ENCODE measurements around the gene KYNU.
"Not testable (repeated sequence)": the region's sequence is repeated elsewhere in the genome, so short reads cannot be mapped to it uniquely, and the experiment has no call there.

The KYNU gene

GRCh38 chr2:142918624-142919023 lies 41.2 kb downstream of the KYNU start:
- no peak for DNase-seq (ENCODE audit: low read depth)

GRCh38 chr2:142920571-142920970 lies 43.1 kb downstream of the KYNU start:
- no peak for DNase-seq (ENCODE audit: low read depth)

DNA sequence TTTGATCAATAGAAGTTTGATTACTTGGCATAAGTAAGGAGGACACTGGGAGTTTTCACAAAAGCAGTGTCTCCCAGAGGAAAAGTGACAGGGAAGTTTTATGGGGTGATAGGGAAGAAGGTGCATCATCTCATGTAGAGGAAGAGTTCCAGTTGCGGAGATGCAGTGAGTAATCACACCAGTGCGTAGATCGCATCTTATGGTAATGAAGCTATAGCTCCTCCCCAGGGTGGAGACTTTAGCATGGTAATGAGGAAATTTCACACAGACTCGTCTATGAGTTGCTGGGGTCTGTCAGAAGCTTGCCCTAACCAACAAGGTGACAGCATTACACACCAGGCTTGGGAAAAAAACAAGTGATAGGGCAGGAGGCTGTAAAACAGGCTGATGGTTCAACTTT lies 49.0 kb downstream of the KYNU start:
- no peak for DNase-seq (ENCODE audit: low read depth)

- DNase-seq (ENCODE audit: low read depth), result no peak
Measured at GRCh38 chr2:142930835-142931398, 53.5 kb downstream of the KYNU start.

GRCh38 chr2:142933916-142934315 lies 56.5 kb downstream of the KYNU start:
- DNase-seq (ENCODE audit: low read depth), result no peak

DNA sequence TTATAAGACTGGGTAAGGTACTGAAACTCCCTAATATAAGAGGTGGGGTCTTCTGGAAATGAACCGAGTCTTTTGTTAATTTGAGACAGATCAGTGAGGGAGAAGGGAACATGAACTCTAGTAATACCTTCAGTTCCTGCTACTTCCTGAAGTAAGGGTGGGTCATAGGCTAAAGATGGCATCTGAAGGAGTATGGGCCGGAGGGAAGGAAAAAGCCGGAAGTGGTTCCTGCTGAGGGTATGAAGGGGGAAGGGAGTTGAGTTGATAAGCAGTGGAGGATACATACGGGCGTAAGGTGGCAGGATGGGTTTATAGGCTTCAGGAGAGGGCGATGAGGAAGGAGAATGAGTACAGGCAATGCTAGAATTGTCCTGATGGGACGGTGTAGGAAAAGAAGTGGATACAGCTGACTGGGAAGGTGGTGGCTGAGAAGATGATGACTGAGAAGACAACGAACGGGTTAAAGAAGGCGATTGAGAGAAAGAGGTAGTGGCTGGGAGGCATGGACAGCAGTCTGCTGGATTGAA lies 58.2 kb downstream of the KYNU start:
- DNase-seq (ENCODE audit: low read depth), result no peak

GRCh38 chr2:142936629-142937028 lies 59.2 kb downstream of the KYNU start:
- no peak for DNase-seq (ENCODE audit: low read depth)

GRCh38 chr2:142937347-142937746 lies 59.9 kb downstream of the KYNU start:
- no peak for DNase-seq (ENCODE audit: low read depth)

GRCh38 chr2:142938240-142938639 lies 60.8 kb downstream of the KYNU start:
- no peak for DNase-seq (ENCODE audit: low read depth)

GRCh38 chr2:142940606-142941223 lies 63.3 kb downstream of the KYNU start:
- DNase-seq (ENCODE audit: low read depth), result no peak

DNA sequence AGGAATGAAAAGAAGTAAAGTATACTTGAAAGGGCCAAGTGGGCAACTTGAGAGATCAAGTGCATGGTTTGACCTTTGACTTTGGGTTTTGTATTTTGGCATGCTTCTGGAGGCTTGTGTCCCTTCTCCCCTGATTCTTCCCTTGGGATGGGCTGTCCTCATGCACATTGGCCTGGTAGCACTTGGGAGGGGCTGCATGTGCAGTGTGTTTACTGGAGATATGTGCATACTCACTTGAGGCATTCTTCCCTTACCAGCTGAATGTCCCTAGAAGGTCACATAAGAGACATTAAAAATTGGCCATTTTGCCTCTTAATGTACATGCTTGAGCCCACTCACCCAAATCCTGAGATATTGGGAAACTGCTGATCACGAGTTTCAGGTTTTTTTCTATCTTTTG lies 65.2 kb downstream of the KYNU start:
- DNase-seq (ENCODE audit: low read depth), result no peak

DNA sequence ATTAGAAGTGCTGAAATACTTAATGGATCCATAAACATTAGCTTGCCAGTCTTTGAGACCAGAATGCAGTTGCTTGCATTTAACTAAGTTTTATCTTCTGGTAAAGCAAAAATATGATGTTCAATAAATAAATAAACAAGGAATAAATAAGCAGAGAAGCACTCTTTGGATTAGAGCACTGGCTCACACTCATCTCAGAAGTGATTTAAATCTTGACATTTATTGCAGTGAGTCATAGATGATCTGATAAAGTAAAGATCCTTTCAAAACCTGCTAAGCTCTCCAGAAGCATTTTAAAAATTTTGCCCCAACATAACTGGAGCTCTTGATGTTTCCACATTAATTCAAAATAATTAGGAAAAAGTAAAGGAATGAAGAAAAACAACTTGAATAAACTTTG lies 66.8 kb downstream of the KYNU start:
- DNase-seq (ENCODE audit: low read depth), result no peak

DNA sequence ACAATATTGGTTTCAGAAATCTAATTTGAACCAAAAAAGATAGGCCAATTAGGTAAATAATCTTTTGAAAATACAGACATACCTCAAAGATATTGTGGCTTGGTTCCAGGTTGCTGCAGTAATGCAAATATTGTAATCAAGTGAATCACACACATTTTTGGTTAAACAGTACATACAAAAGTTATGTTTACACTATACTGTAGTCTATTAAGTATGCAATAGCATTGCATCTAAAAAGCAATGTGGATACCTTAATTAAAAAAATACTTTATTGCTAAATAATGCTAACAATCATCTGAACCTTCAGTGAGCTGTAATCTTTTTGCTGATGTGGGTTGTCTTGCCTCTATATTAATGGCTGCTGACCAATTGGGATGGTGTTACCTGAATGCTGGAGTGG lies 67.3 kb downstream of the KYNU start:
- no peak for DNase-seq (ENCODE audit: low read depth)

DNA sequence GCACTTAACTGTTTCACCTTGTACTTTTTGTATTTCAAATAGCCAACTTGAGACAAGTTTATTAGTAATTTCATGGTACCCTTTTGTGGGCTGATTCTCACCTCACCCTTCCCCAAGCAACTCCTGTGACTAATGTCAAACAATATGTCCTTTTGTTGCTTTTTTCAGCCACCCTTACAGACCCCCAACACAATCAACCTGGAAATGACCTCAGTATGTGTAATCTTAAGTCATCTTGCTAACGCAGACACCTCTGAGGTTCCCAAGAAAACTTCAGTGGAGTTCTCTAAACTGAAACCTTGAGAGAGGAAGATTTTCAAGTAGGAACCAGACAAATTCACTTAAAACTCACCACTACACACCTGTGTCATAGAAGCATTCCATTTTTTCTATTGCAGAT lies 69.5 kb downstream of the KYNU start:
- no peak for DNase-seq (ENCODE audit: low read depth)

- not testable (repeated sequence) for DNase-seq (ENCODE audit: low read depth)
Measured at GRCh38 chr2:142948723-142949122, 71.3 kb downstream of the KYNU start.

- DNase-seq (ENCODE audit: low read depth), result not testable (repeated sequence)
Measured at GRCh38 chr2:142950323-142950722, 72.9 kb downstream of the KYNU start.

GRCh38 chr2:142951190-142952007 lies 73.9 kb downstream of the KYNU start:
- DNase-seq (ENCODE audit: low read depth), result no peak

- DNase-seq (ENCODE audit: low read depth), result no peak
Measured at GRCh38 chr2:142952018-142952417, 74.6 kb downstream of the KYNU start.

DNA sequence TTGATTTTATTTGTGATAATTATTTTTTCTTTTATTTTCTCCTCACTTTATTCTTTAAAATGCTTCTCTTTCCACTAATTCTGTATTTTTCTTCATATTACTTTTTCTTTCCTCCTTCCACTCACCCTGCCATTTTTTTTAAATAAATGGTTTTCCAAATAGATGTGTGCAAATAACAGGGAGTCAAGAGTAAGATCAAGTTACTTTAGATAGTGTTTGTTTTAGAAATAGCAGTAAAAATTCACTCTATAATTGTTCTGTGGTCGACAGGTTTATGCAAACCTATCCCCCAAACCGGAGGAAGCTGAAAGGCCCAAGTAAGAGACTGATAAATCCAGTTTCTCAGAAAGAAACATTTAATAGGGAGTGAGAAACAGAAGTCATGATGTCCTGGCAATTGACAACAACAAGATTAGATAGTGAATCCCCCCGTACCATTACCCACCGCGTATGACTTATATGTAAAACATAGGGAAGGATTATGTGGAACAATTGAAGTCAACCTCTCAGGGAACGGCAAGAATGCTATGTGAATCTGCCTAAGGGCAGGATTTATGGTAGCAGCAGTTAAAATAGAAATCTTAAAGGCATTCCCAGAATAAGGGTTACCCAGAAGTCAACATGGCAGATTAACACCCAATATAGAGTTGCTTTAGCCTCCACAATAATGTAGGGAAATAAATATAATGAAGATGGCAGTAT lies 75.5 kb downstream of the KYNU start:
- DNase-seq (ENCODE audit: low read depth), result no peak

GRCh38 chr2:142954493-142954892 lies 77.0 kb downstream of the KYNU start:
- no peak for DNase-seq (ENCODE audit: low read depth)

DNA sequence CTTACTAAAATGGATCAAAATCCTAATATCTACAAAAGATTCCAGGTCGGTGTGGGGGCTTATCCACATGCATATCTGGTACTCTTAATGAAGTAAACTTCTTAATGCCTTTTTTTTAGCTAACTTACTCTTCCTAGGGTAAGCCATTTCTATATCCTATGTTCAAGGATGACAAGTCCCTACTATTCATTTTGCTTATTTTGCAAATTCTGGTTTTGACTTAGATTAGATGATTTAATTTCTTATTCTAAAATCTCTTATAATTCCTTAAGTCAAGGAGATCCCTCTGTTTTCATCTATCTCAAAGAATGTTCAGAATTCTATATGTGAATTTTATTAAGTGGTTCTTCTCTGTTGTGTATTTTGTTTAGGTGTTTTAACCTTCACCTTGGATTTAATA lies 79.7 kb downstream of the KYNU start:
- DNase-seq (ENCODE audit: low read depth), result no peak

DNA sequence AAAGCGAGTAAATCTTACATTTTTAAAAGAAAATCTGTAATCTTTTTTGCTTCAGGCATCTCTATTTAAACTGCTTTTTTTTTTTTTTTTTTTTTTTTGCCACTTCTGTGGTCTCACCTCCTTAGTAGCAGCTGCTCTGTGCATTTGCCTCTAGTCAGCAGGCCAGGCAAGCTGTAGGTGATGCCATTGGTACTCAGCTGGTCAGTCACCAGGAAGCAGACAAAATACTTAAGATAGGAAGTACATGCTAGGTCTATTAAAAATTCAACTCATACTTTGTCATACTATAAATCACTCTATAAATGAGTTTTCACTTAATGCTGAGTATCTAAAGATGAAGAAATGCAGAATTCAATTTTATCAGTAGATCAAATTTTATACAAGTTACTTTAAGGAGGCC lies 83.7 kb downstream of the KYNU start:
- no peak for DNase-seq (ENCODE audit: low read depth)

GRCh38 chr2:142965443-142965842 lies 88.0 kb downstream of the KYNU start:
- no peak for DNase-seq (ENCODE audit: low read depth)
